ENCODE data around the gene RPS19BP1.
A peak's percentile ranks its signal among the peaks of the same experiment; 100 is the strongest.

Gene RPS19BP1

GRCh38 chr22:39558950-39559349 lies 26.4 kb upstream of the RPS19BP1 start:
- no peak for DNase-seq

DNA sequence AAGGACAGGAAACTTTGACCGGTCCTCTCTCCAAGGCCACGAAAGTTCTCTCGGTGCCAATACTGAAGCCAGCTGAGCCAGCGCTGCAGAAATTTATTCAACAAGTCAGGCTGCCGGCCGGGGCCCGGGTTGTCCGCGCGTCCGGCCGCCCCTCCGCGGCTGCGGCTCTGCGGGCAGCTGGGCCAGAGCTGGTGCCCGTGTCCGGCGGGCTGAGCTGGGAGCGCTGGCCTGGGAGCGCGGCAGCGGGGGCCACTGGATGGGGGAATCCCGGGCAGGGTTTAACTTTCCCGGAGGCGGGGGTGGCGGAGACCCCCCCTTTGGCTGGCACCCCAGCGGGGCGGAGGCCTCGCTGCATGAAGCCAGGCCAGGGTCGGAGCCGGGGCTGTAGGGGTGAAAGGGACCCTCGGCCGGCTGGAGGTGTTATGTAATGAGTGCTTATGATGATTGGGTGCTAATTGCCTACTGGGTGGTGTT lies 25.7 kb upstream of the RPS19BP1 start:
- no peak for DNase-seq

GRCh38 chr22:39556970-39557841 lies 24.7 kb upstream of the RPS19BP1 start:
- no peak for DNase-seq

DNA sequence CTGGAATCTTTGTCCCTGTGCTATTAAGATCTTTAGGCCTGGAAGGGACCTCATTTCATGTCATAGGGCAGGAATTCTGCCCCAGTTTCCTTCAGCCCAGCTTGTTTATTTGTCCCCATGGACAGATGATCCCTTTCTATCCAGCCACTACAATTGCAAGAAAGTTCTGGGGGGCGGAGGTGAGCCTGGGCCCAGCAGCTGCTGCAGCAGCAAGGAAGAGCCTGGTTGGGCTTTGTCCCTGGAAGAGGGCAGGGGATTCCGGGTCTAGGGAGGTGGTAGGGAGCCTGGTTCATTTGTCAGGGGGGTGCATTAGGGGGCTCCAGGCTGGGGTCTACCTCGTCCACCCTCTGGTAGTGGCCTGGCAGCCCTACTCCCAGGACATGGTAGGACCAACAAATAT lies 21.6 kb upstream of the RPS19BP1 start:
- DNase-seq, result no peak

DNA sequence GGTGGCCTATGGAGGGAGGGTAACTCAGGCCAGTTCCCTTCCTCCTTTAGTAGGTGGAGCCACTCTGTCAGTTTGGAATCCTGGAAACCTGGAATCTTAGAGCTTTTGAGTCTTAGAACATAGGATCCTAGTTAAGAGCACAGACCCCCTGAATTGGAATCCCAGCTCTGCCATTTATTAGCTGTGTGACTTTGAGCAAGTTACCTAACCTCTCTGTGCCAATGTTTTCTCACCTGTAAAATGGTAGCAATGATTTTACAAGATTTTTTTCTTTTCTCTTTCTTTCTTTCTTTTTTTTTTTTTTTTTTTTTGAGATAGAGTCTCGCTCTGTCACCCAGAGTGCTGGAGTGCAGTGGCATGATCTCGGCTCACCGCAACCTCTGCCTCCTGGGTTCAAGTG lies 20.9 kb upstream of the RPS19BP1 start:
- no peak for DNase-seq

DNA sequence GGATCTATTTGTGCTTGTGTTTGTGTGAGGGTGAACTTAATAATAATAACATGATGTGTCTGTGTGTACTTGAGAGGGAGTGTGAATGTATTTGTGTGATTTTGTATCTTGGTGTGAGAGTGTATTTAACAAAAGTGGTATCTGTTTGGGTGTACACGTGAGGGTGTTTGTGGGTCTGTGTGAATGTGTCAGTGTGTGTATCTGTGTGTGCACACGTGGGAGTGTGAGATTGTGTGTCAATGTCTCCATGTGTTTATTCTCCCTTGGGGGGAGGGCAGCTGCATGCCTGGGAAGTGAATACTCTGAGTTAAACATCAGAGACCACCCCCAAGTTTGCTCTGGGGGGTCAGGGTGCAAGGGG lies 15.0 kb upstream of the RPS19BP1 start:
- DNase-seq, result no peak

- no peak for DNase-seq
These were observed 14.5 kb upstream of the RPS19BP1 start for GRCh38 chr22:39546889-39547586.

- DNase-seq, result no peak
These were observed 13.1 kb upstream of the RPS19BP1 start for GRCh38 chr22:39545386-39546365.

GRCh38 chr22:39543095-39543494 lies 10.5 kb upstream of the RPS19BP1 start:
- DNase-seq, result no peak

GRCh38 chr22:39537975-39538374 lies 5.4 kb upstream of the RPS19BP1 start:
- no peak for DNase-seq

DNA sequence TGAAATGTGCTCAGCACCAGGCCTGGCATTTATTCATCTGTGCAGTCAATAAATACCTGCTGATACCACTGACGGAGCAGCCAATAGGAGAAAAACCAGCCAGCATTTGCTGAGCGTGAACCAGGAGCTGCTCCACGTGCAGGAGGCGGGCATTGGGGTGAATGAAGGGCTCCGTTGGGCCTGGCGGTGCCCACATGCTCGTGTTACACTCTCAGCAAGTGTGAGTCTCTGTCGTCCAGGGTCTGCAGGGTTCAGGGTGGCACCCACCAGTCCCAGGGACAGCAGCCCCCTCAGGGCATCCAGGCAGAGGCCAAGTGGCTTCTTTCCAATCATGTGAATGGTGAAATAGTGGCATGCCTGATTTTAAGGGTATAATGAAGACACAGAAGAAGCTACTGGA lies 4.2 kb upstream of the RPS19BP1 start:
- no peak for DNase-seq

- no peak for DNase-seq
These were observed 3.4 kb upstream of the RPS19BP1 start for GRCh38 chr22:39535831-39536449.

GRCh38 chr22:39535357-39535725 lies 2.8 kb upstream of the RPS19BP1 start:
- no peak for DNase-seq

GRCh38 chr22:39534591-39535356 lies 2.2 kb upstream of the RPS19BP1 start:
- DNase-seq, result peak; percentile 61

GRCh38 chr22:39534092-39534506 lies 1.6 kb upstream of the RPS19BP1 start:
- DNase-seq, result no peak

DNA sequence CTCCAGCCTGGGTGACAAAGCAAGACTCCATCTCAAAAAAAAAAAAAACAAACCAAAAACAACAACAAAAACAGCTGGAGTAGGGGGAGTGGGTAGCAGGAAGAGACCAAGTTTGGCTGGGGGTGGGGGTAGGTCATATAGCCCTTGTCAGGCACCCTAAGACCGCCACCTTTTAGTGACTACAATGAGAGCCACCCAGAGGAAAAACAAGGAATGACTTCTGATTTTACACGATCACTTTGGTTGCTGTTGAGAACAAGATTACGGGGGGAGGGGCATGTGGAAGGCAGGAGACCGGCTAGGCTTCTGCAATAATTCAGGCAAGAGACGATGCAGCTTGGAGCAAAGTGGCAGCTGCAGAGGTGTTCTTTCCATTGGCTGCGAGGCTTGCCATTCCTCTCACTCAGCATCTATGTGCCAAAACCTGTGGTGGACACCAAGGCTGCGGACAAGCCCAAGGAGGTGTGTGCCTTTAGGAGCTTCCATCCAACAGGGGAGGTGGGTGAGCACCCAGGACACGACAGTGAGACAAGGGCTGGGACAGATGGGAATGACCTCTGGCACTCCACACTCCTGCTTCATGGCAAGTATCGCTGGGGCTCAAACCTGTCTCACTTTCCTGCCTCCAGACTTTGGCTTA lies 1.7 kb downstream of the RPS19BP1 start:
- DNase-seq, result no peak

DNA sequence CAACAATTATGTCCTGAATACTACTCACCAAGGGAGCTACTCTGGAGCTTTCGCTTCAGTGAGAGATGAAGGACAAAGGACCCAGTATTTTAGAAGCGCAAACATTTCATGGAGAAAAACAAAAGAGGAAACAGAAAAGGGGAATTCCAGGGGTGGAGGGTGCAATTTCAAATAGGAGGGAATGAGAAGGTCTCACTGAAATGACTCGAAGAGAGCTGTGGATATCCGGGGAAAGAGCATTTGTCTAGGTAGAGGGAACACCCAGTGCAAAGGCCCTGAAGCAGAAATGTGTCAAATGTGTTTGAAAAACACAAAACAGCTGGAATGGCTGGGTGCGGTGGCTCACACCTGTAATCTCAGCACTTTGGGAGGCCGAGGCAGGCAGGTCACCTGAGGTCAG lies 2.4 kb downstream of the RPS19BP1 start:
- DNase-seq, result no peak

DNA sequence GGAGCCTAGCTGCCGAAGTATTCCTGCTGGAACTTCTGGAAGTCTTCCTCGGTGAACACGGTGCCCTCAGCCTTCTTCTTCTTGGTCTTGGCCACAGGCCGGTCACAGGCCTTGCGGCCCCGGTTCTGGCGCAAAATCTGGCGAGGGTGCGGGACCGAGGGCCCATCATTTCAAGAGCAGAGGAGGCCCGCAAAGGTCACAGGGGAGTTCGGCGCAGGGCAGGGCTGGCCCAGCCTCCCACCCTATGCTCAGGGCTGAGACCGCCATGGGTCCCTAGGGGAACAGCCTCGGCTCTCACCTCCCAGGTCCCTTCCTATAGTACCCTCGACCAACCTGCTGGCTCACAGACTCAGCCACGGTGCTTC lies 3.1 kb downstream of the RPS19BP1 start:
- no peak for DNase-seq

DNA sequence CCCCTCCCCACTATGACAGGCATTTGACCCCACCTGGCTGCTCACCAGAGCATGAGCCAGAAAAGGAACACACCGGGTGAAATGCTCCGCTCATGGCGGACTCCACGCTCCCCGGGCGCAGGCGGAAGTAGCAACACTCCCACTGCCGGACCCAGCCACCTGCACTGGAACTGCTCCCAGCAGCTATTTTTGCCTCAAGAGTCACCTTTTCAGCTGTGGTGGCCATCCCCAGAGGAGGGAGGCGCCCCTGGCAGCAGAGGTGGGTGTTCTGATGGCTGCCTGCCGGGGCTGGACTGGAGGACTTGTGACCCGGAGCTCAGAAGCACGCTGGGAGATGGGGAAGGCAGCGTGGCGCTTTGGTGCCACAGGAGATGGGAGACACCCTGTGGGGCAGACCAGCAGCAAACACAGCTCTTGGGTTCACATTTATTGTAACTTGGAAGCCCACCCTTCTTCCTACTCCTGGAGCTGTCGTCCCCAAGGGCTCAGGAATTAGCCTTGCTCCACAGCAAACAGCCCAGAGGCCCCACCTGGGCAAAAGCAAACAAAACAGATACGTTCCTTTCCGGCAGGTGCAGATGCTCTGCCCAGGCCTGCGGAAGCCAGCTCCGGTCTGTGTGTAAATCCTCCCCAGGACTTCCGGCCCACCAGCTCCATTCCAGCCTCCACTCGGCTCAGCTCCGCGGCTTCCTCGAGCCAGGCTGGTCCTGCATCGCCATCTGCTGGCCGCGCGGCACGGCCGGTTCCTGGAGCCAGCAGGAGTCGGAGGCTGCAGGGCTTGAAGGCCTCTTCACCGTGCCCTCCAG lies 3.7 kb downstream of the RPS19BP1 start:
- DNase-seq, result peak; percentile 47

DNA sequence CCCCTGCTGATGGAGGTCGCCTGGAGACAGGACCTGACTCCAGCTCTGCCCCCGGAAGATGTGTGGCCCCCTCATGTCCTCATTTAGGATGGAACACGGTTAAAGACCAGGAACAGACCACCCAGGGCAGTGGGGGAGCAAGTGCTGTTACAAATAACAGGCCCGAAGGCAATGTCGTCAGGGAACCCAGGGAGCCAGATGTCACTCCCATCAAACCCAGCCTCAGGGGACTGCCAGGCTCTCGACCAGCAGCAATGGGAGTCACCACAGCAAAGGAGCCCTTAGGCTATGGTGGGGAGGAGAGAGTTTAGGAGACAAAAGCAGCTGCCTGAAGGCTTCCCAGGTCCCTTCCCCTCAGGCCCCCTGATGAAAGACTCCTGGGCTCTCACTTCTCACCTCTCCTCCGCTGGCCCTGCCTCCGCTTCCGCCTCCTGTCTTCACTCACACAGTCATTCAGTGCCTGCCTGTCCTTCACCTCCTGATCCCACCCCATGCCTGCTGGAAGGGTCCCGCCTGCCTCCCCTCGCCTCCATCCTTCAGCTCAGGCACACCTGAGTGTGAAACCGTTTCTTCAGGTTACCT lies 4.4 kb downstream of the RPS19BP1 start:
- no peak for DNase-seq

Data from KG1 (cell line).